GM12801 (cell line): Measurements from ENCODE around the gene TGIF2.

Experiments
- TF ChIP-seq, protein P1 (sequence below): IDR thresholded peaks from one replicate; pipeline ENCODE4 v1.5.1; 2011; ENCODE audit warnings: control low read depth; ENCODE audit not compliant: insufficient read length; ENCODE audit errors: extremely low read depth

The TGIF2 gene

GRCh38 chr20:36624068-36624943 is 50.9 kb downstream of the TGIF2 start:
- TF ChIP-seq, protein P1, sequence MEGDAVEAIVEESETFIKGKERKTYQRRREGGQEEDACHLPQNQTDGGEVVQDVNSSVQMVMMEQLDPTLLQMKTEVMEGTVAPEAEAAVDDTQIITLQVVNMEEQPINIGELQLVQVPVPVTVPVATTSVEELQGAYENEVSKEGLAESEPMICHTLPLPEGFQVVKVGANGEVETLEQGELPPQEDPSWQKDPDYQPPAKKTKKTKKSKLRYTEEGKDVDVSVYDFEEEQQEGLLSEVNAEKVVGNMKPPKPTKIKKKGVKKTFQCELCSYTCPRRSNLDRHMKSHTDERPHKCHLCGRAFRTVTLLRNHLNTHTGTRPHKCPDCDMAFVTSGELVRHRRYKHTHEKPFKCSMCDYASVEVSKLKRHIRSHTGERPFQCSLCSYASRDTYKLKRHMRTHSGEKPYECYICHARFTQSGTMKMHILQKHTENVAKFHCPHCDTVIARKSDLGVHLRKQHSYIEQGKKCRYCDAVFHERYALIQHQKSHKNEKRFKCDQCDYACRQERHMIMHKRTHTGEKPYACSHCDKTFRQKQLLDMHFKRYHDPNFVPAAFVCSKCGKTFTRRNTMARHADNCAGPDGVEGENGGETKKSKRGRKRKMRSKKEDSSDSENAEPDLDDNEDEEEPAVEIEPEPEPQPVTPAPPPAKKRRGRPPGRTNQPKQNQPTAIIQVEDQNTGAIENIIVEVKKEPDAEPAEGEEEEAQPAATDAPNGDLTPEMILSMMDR = no peak

DNA sequence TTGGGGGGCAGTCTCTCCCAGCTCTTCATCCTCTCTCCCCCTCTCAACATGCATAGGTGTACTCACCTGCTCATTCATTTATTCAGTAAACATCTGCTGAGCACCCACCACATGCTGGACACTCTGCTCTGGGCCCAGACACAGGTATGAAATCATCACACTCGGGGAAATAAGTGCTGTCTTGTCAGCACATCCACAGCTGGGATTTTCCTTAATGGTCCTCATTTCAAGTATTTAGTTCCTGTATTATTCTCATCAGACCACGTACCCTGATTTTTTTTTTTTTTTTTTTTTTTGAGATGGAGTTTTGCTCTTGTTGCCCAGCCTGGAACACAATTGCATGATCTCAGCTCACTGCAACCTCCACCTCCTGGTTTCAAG is 51.5 kb downstream of the TGIF2 start:
- TF ChIP-seq, protein P1 = no peak

GRCh38 chr20:36628076-36628475 is 54.7 kb downstream of the TGIF2 start:
- TF ChIP-seq, protein P1 = no peak

GRCh38 chr20:36629719-36630681 is 56.6 kb downstream of the TGIF2 start:
- TF ChIP-seq, protein P1 = no peak

GRCh38 chr20:36631646-36632045 is 58.2 kb downstream of the TGIF2 start:
- TF ChIP-seq, protein P1 = no peak

DNA sequence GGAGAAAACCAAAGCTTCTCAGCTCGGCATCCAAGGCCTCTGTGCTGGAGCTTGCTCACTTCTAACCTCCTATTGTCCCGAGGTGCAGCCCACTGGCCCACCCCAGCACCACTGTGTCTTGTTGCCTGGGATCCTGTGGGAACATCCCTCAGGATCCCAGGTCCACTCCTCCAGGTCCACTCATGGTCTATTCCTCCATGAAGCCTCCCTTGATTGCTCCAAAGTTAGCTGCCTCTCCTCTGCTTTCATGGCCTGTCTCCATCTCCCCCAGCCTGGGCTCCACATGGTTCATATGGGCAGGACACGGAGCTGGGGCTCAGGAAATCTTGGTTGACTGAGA is 58.7 kb downstream of the TGIF2 start:
- TF ChIP-seq, protein P1 = no peak

- TF ChIP-seq, protein P1 = no peak
Observed at GRCh38 chr20:36632487-36633284, 59.3 kb downstream of the TGIF2 start.
